Measurements from ENCODE around the gene WASF3.

GRCh38 chr13:26716984-26717383 is 159.5 kb downstream of the WASF3 start:
- no peak for TF ChIP-seq EP300 (IDR thresholded peaks at IDR 0.05)
- no peak for TF ChIP-seq CTCF (IDR thresholded peaks at IDR 0.05)
